MCF 10A (cell line): ENCODE data around the gene HACL1. TPM values are rescaled to one million over a fixed set of nuclear protein-coding genes. Genes with fewer than 3 reads are reported as not detected.

Experiments
- BruUV-seq: library from RNA; stranded (reverse); fragments of 400-500 nt; replicated peaks from 2 replicates; lab custom pipeline; 2021; lab: Mats Ljungman, UMichigan
- CTCF ChIA-PET: fragments of 300-600 bp; sonication (Branson Sonifier 250); formaldehyde crosslinking; extraction: SDS; loops from one replicate; lab custom pipeline; 2021; ENCODE audit warnings: antibody characterized with exemption, inconsistent platforms; lab: Yijun Ruan, JAX
- POLR2A ChIA-PET: fragments of 300-600, 350-650 bp; sonication (Branson Sonifier 250); formaldehyde crosslinking; extraction: SDS; loops from one replicate; lab custom pipeline; 2020; ENCODE audit warnings: antibody characterized with exemption, inconsistent platforms; lab: Yijun Ruan, JAX
- DNase-seq: peaks from one replicate; pipeline ENCODE4 v3.0.0-alpha.2; 2018; ENCODE audit not compliant: unreplicated experiment
- H3K27ac Mint-ChIP-seq: one replicate; pipeline ENCODE4 v1.8.0; 2022; ENCODE audit warnings: mild to moderate bottlenecking, low read depth, mixed read lengths; ENCODE audit not compliant: unreplicated experiment
- H3K27me3 Mint-ChIP-seq: one replicate; pipeline ENCODE4 v1.8.0; 2022; ENCODE audit warnings: mixed read lengths; ENCODE audit not compliant: insufficient read depth, unreplicated experiment
- H3K36me3 Mint-ChIP-seq: one replicate; pipeline ENCODE4 v1.8.0; 2022; ENCODE audit warnings: mild to moderate bottlenecking, moderate library complexity, mixed read lengths; ENCODE audit not compliant: insufficient read depth, unreplicated experiment
- H3K4me1 Mint-ChIP-seq: one replicate; pipeline ENCODE4 v1.8.0; 2022; ENCODE audit warnings: mixed read lengths; ENCODE audit not compliant: insufficient read depth, unreplicated experiment
- H3K4me3 Mint-ChIP-seq: one replicate; pipeline ENCODE4 v1.8.0; 2022; ENCODE audit warnings: mild to moderate bottlenecking, moderate library complexity, mixed read lengths; ENCODE audit not compliant: unreplicated experiment
- H3K9me3 Mint-ChIP-seq: one replicate; pipeline ENCODE4 v1.8.0; 2022; ENCODE audit warnings: mixed read lengths; ENCODE audit not compliant: unreplicated experiment
- intact Hi-C: fragments of 100-400 bp; cut with micrococcal nuclease; formaldehyde crosslinking; loops from 2 replicates; pipeline ENCODE4 v1.14.1; 2022
- total RNA-seq: library from RNA; stranded (reverse); gene quantifications from 2 replicates; pipeline ENCODE4 v1.2.3, GENCODE V29; 2022
- TF ChIP-seq, protein P1 (sequence below): fragments of 200-600 bp; IDR thresholded peaks from one replicate; pipeline ENCODE4 v1.8.0; 2022; ENCODE audit warnings: antibody characterized with exemption, mild to moderate bottlenecking; ENCODE audit not compliant: unreplicated experiment

The HACL1 gene
- total RNA-seq, 1 experiment from 2014 or later, result 19.6 TPM

DNA sequence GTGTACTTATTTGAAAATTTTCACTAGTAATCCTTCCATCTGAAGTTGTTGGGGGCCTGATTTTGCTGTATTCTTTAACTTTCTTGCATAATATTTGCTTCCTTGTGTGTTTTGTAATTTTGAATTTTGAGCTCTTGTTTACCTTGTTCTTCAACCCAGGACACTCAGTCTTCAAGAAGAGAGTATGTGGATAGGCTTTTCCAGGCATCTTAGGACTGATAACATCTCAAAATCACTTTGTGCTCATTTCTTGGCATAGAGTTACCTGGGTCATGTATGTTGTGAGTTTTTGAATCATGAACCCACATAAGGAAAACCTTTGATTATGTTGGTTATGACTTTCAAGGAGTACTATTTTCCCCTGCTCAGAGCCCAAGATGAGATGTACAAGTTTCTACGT, 13.6 kb upstream of the HACL1 start:
- no peak overlapping the region for H3K4me3 Mint-ChIP-seq
- CTCF ChIA-PET, result interaction anchor here (2.2 kb wide), 1 partner anchor 16 kb away, joined by 6 read pairs; no protein-coding TSS in a partner anchor
- peaks cover 13% of the 10 kb centered on the region for H3K4me1 Mint-ChIP-seq
- POLR2A ChIA-PET, result no interaction called here
- TF ChIP-seq, protein P1, sequence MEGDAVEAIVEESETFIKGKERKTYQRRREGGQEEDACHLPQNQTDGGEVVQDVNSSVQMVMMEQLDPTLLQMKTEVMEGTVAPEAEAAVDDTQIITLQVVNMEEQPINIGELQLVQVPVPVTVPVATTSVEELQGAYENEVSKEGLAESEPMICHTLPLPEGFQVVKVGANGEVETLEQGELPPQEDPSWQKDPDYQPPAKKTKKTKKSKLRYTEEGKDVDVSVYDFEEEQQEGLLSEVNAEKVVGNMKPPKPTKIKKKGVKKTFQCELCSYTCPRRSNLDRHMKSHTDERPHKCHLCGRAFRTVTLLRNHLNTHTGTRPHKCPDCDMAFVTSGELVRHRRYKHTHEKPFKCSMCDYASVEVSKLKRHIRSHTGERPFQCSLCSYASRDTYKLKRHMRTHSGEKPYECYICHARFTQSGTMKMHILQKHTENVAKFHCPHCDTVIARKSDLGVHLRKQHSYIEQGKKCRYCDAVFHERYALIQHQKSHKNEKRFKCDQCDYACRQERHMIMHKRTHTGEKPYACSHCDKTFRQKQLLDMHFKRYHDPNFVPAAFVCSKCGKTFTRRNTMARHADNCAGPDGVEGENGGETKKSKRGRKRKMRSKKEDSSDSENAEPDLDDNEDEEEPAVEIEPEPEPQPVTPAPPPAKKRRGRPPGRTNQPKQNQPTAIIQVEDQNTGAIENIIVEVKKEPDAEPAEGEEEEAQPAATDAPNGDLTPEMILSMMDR, result no peak
- intact Hi-C loops, result loop anchor here (5.0 kb wide), 1 partner anchor 182 kb away; the partner anchor contains the start of gene ANKRD28
- no TSS peak for BruUV-seq
- peaks cover 5% of the 10 kb centered on the region for H3K36me3 Mint-ChIP-seq
- H3K27ac Mint-ChIP-seq, result no peak overlapping the region
- DNase-seq, result no peak
- H3K9me3 Mint-ChIP-seq, result no peaks in the 10 kb centered on the region
- H3K27me3 Mint-ChIP-seq, result no peaks in the 10 kb centered on the region

DNA sequence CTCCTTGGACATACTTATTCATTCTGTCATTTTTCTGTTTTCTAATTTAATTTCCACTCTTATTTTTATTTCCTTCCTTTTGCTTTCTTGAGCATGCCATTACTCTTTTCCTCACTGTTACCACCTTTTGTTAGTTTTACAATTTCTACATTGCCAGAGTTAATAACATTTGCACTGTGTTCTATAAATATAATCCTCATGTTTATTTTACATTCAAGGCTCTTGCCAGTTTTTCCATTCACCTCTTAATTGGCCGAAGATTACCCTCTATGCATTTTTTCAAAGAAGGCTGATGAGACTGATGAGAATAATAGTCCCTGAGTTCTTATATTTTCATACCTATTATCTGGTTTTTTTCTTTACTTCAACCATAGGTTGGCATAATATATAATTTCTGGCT, 10.6 kb upstream of the HACL1 start:
- ChIA-PET CTCF (interaction anchor here (0.7 to 0.8 kb wide), 4 partner anchors 155 to 1407 kb away, joined by 3 to 5 read pairs (median 3); no protein-coding TSS in a partner anchor), POLR2A (interaction anchor here (0.9 kb wide), 1 partner anchor 37 kb away, joined by 4 read pairs; no protein-coding TSS in a partner anchor)
- H3K9me3 Mint-ChIP-seq, result no peaks in the 10 kb centered on the region
- DNase-seq, result no peak
- peaks cover 13% of the 10 kb centered on the region for H3K4me1 Mint-ChIP-seq
- intact Hi-C loops, result loop anchor here (5.0 kb wide), 1 partner anchor 185 kb away; the partner anchor contains the start of gene ANKRD28
- H3K4me3 Mint-ChIP-seq, result no peak overlapping the region
- H3K27me3 Mint-ChIP-seq, result no peaks in the 10 kb centered on the region
- BruUV-seq, result no TSS peak
- H3K36me3 Mint-ChIP-seq, result peaks cover 5% of the 10 kb centered on the region
- H3K27ac Mint-ChIP-seq, result peak overlapping the region; percentile 57
- TF ChIP-seq, protein P1, result no peak

DNA sequence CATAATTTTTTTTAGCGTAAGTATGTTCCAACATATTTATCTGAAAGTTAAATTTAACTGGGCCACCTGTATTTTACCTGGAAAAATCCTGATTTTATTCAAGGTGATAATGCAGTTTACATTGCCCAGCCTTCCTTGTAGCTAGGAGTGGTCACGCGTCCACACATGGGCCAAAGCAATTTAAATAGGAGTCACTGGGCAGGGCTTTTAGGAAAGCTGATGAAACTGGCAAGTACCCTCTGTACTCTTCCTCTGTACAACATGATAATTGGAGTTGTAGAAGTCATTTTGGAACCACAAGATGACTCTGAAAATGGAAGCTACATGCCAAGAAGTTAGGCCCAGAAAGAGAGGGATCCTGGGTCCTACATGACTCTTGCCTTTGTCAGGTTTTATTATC, 9.6 kb upstream of the HACL1 start:
- H3K4me1 Mint-ChIP-seq, result peaks cover 13% of the 10 kb centered on the region
- no TSS peak for BruUV-seq
- TF ChIP-seq, protein P1, result no peak
- no peaks in the 10 kb centered on the region for H3K27me3 Mint-ChIP-seq
- POLR2A ChIA-PET, result interaction anchor here (0.6 to 2.8 kb wide), 8 partner anchors 10 to 653 kb away, joined by 3 to 22 read pairs (median 4); partner anchors contain the start of genes ANKRD28, BTD, DPH3 and HACL1
- no peak overlapping the region for H3K4me3 Mint-ChIP-seq
- no peak for DNase-seq
- peak overlapping the region; percentile 63 for H3K27ac Mint-ChIP-seq
- intact Hi-C loops, result loop anchor here (5.0 kb wide), 1 partner anchor 186 kb away; the partner anchor contains the start of gene ANKRD28
- CTCF ChIA-PET, result interaction anchor here (1.1 to 1.5 kb wide), 2 partner anchors 9 to 19 kb away, joined by 4 to 7 read pairs; partner anchors contain the start of genes BTD and HACL1
- no peaks in the 10 kb centered on the region for H3K9me3 Mint-ChIP-seq
- peaks cover 5% of the 10 kb centered on the region for H3K36me3 Mint-ChIP-seq

DNA sequence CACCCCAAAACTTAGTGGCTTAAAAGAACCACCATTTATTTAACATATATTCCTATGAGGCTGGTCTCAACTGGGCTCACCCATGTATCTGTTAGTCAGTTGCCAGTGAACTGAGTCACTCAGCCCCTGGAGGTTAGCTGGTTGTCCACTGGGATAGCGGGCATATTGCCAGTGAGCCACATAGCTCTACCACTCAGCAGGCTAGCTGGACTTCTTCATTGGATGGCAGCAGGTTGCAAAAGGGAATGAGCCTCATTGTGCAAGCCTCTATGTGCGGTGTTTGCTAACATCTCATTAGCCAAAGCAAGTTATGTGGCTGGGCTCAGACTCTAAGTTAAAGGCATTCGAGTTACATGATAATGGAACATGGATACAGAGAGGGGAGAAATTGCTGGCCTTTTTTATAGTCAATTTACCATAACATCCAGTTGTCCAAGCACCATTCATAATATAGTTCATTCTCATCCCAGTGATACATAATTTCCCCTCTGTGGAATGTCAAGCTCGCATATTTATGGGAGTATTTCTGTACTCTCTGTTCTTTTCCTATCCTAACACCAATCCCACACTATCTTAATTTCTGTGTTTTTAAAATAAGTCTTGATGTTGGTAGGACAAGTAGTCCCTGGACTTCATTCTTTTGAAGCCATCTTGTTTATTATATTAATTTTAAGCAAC, 8.9 kb upstream of the HACL1 start:
- peaks cover 13% of the 10 kb centered on the region for H3K4me1 Mint-ChIP-seq
- peak; percentile 100 for DNase-seq
- peaks cover 5% of the 10 kb centered on the region for H3K36me3 Mint-ChIP-seq
- POLR2A ChIA-PET, result interaction anchor here (0.6 to 2.8 kb wide), 11 partner anchors 9 to 654 kb away, joined by 3 to 22 read pairs (median 3); partner anchors contain the start of genes ANKRD28, BTD, DPH3 and HACL1
- peak overlapping the region; percentile 63 for H3K27ac Mint-ChIP-seq
- BruUV-seq, result no TSS peak
- H3K27me3 Mint-ChIP-seq, result no peaks in the 10 kb centered on the region
- TF ChIP-seq, protein P1, result no peak
- no peaks in the 10 kb centered on the region for H3K9me3 Mint-ChIP-seq
- peak overlapping the region; percentile 12 for H3K4me3 Mint-ChIP-seq
- CTCF ChIA-PET, result interaction anchor here (0.7 to 1.5 kb wide), 5 partner anchors 9 to 367 kb away, joined by 3 to 7 read pairs (median 3); partner anchors contain the start of genes BTD and HACL1
- intact Hi-C loops, result loop anchor here (5.0 kb wide), 1 partner anchor 187 kb away; the partner anchor contains the start of gene ANKRD28
